Right kidney (tissue), 1 donor: ENCODE data around the gene FAM167B.

Experiments used
- DNase-seq: peaks from one replicate; pipeline ENCODE4 v3.0.0-alpha.2; 2016

The FAM167B gene

GRCh38 chr1:32221980-32222755 is 24.9 kb upstream of the FAM167B start, which contains the start of the genes EIF3I and TMEM234:
Gene EIF3I, plus strand, starts transcription at chr1:32222407. Its CDS starts 35 bp downstream, at chr1:32222442.
Gene TMEM234, minus strand, starts transcription at chr1:32222353. Its CDS starts 31 bp downstream, at chr1:32222322.
- DNase-seq: peak; percentile 81

GRCh38 chr1:32223683-32224082 is 23.3 kb upstream of the FAM167B start:
- no peak for DNase-seq

GRCh38 chr1:32224285-32224684 is 22.7 kb upstream of the FAM167B start:
- DNase-seq: no peak

- no peak for DNase-seq
Measured at GRCh38 chr1:32228771-32229170, 18.3 kb upstream of the FAM167B start.

GRCh38 chr1:32231843-32232432 is 15.1 kb upstream of the FAM167B start:
- no peak for DNase-seq

- no peak for DNase-seq
Measured at GRCh38 chr1:32232558-32233304, 14.3 kb upstream of the FAM167B start.

GRCh38 chr1:32234792-32235191 is 12.2 kb upstream of the FAM167B start:
- no peak for DNase-seq

GRCh38 chr1:32239337-32239736 is 7.7 kb upstream of the FAM167B start:
- DNase-seq: no peak

- DNase-seq: peak; percentile 79
Measured at GRCh38 chr1:32239790-32240139, 7.3 kb upstream of the FAM167B start.

GRCh38 chr1:32240140-32240951 is 6.7 kb upstream of the FAM167B start:
- peak; percentile 88 for DNase-seq

- peak; percentile 84 for DNase-seq
Measured at GRCh38 chr1:32241001-32241763, 5.8 kb upstream of the FAM167B start.

GRCh38 chr1:32242341-32242851 is 4.6 kb upstream of the FAM167B start:
- DNase-seq: peak; percentile 34

- DNase-seq: no peak
Measured at GRCh38 chr1:32247452-32247851, 430 bp downstream of the FAM167B start.

- peak; percentile 78 for DNase-seq
Measured at GRCh38 chr1:32247983-32248889, 1.2 kb downstream of the FAM167B start.

- peak; percentile 61 for DNase-seq
Measured at GRCh38 chr1:32249831-32250525, 3.0 kb downstream of the FAM167B start.

GRCh38 chr1:32250893-32251716 is 4.1 kb downstream of the FAM167B start, which contains the start of gene LCK:
Gene LCK, plus strand, starts transcription at chr1:32251265. Its CDS starts 23,065 bp downstream, at chr1:32274330.
- DNase-seq: no peak

- DNase-seq: no peak
Measured at GRCh38 chr1:32255072-32256071, 8.3 kb downstream of the FAM167B start.
